Mucosa of descending colon (tissue), 3 donors: ENCODE data around the gene MIER2. TPM values are rescaled to one million over a fixed set of nuclear protein-coding genes. Genes with fewer than 3 reads are reported as not detected.

Experiments used
- ATAC-seq: fragments of 200-7000 bp; cut with Tn5 transposase; one replicate; pipeline ENCODE4 v1.9.1; 2020; ENCODE audit warnings: mild to moderate bottlenecking, moderate library complexity
- DNase-seq, 3 donors: peaks; one replicate each; pipeline ENCODE4 v3.0.0-alpha.2; 2020
- H3K36me3 ChIP-seq: fragments of 200-600 bp; one replicate; pipeline ENCODE4 v1.8.0; 2021; ENCODE audit warnings: low read depth, mild to moderate bottlenecking
- H3K4me1 ChIP-seq: fragments of 200-600 bp; one replicate; pipeline ENCODE4 v1.8.0; 2021; ENCODE audit warnings: low read depth, mild to moderate bottlenecking
- H3K4me3 ChIP-seq: fragments of 200-600 bp; one replicate; pipeline ENCODE4 v1.8.0; 2021; ENCODE audit warnings: mild to moderate bottlenecking
- H3K9me3 ChIP-seq: fragments of 200-600 bp; one replicate; pipeline ENCODE4 v1.8.0; 2021; ENCODE audit warnings: mild to moderate bottlenecking
- CTCF ChIP-seq: fragments of 200-600 bp; IDR thresholded peaks from one replicate; pipeline ENCODE4 v1.8.0; 2022; ENCODE audit warnings: antibody characterized with exemption, mild to moderate bottlenecking
- intact Hi-C, 2 donors: fragments of 100-400 bp; cut with DNase I in 1 of 2; cut with micrococcal nuclease in 1 of 2; formaldehyde crosslinking; loops; one replicate each; pipeline versions ENCODE4 v1.11.0 to v1.11.1; 2022; cut with DNase I, micrococcal nuclease
- total RNA-seq, 3 donors: library from RNA; stranded (reverse); fragmentation: NEBNext Ultra II Directional in 2 of 3; extraction: Animal tissue kit (Norgen Biotek cat#: 25700) in 2 of 3; gene quantifications; one replicate each; pipeline versions ENCODE4 v1.2.1 to v1.2.4, GENCODE V29; 2021 to 2023
- donor health status: DM: no; HTN: no; CAD: no; lungs with moderate emphysema.
- donor health status: DM: no; HTN: no; CAD: no.
- donor health status: DM: no; HTN: yes; CAD: no.

The MIER2 gene
- total RNA-seq, 3 donors from 2014 or later = 13.4 to 28.3 (median 13.7) TPM

DNA sequence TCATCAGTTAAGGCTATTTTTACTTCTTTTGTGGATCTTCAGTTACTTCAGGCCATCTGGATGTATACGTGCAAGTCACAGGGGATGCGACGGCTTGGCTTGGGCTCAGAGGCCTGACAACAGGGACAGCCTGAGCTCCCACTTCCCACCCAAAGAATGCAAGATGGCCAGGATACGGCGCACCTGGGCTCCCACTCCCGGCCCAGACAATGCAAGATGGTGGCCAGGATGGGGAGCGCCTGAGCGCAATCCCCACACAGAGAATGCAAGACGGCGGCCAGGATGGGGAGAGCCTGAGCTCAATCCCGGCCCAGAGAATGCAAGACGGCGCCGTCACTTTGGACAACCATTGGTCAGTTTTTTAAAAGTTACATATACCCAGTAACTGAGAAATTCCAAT is 25.3 kb upstream of the MIER2 start:
- no peak for ATAC-seq
- Histone ChIP-seq H3K4me3 (no peak overlapping the region), H3K36me3 (no peaks in the 10 kb centered on the region), H3K9me3 (no peaks in the 10 kb centered on the region), H3K4me1 (no peaks in the 10 kb centered on the region)
- TF ChIP-seq CTCF = no peak
- intact Hi-C loops = no loop called here
- DNase-seq = no peak

- TF ChIP-seq CTCF = no peak
- H3K36me3 ChIP-seq = no peaks in the 10 kb centered on the region
- DNase-seq (no peak), ATAC-seq (no peak)
- H3K4me3 ChIP-seq = no peak overlapping the region
- intact Hi-C loops = no loop called here
- no peaks in the 10 kb centered on the region for H3K4me1 ChIP-seq
- H3K9me3 ChIP-seq = no peaks in the 10 kb centered on the region
These were observed 24.7 kb upstream of the MIER2 start for GRCh38 chr19:369256-369655.

DNA sequence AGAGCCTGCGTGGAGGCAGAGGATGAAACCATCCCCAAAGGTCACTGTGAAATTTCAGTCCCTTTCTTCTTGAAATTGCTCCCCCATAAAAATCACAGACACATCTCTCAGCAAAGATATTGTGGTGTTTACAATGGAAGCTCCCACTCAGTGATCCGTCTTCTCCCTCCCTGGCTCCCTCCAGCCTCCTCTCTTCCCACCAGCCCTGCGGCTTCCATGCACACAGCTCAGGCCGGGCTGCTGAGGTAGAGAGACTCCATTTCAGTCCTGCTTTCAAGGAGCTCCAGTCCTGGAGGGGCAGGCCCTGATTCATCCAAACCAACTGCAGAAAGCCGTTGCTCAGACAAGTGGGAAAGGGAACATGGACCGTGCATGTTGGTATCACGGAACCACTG is 24.0 kb upstream of the MIER2 start:
- intact Hi-C loops = no loop called here
- TF ChIP-seq CTCF = no peak
- no peak overlapping the region for H3K4me3 ChIP-seq

DNA sequence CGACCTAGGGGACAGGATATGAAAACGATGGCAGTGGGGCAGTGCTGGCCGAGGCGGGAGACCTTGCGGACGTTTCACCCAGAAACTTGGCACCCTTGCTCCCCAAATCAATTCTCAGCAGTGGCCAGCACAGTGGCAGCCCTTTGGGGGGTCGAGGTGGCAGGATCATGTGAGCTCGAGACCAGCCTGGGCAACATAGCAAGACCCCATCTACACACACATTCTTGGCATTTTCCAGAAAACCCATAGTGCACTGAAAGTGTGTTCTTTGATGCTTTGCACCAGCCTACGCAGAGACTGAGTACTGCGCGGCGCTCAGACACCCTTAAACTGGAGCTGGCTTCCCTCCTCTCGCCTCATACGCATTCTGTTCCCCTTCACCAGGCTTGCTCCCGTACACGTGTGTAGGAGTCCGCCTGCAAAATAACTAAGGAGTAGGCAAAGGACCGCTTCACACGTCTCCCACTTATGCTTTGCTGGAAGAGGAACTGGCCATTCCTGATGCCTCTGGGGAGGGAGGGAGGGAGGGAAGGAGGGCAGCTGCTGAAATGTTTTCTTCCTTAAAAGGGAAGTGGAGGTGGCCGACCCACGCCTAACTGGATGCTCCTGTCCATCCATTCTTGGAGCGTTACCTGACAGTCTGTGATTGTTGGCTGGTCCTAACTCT is 23.5 kb upstream of the MIER2 start:
- DNase-seq (no peak), ATAC-seq (no peak)
- intact Hi-C loops = no loop called here

More for the DNA sequence above, 24.0 kb upstream of the MIER2 start:
- Histone ChIP-seq H3K36me3 (no peaks in the 10 kb centered on the region), H3K9me3 (no peaks in the 10 kb centered on the region), H3K4me1 (no peaks in the 10 kb centered on the region)
- DNase-seq = no peak
- ATAC-seq = no peak

GRCh38 chr19:367561-367960 is 23.0 kb upstream of the MIER2 start:
- no peak for DNase-seq
- no peaks in the 10 kb centered on the region for H3K4me1 ChIP-seq
- no peak for ATAC-seq
- no peaks in the 10 kb centered on the region for H3K36me3 ChIP-seq
- TF ChIP-seq CTCF = no peak
- no peak overlapping the region for H3K4me3 ChIP-seq
- no peaks in the 10 kb centered on the region for H3K9me3 ChIP-seq
- intact Hi-C loops = no loop called here

More for the DNA sequence above, 23.5 kb upstream of the MIER2 start:
- no peak for TF ChIP-seq CTCF
- Histone ChIP-seq H3K4me1 (no peaks in the 10 kb centered on the region), H3K4me3 (no peak overlapping the region), H3K36me3 (no peaks in the 10 kb centered on the region), H3K9me3 (no peaks in the 10 kb centered on the region)

DNA sequence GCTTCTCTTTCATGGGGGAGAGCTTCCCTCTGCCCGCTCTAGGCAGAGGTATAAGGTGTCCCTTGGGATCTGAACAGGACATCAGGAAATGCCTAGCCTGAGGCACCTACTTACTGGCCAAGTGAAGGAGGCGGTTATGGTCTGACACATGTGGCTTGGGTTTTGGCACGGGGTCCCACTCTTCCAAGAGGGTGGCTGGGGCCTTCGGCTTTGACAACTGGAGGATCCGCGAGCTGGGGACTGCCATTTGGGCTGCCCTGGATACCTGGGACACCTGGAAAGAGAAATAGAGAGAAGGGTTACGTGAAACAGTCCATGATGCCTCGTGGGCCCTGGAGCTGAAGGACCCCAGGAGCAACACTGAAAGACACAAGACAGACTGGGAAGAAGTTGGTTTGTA is 22.4 kb upstream of the MIER2 start:
- intact Hi-C loops = no loop called here
- TF ChIP-seq CTCF = no peak
- no peaks in the 10 kb centered on the region for H3K36me3 ChIP-seq
- no peaks in the 10 kb centered on the region for H3K4me1 ChIP-seq
- ATAC-seq (no peak), DNase-seq (no peak)
- no peaks in the 10 kb centered on the region for H3K9me3 ChIP-seq
- H3K4me3 ChIP-seq = no peak overlapping the region
